Endothelial cell of umbilical vein (primary cell): Measurements from ENCODE around the gene SFT2D3. TPM values are rescaled to one million over a fixed set of nuclear protein-coding genes. Genes with fewer than 3 reads are reported as not detected.

ENCODE experiments used
- BruUV-seq: library from RNA; stranded (reverse); fragments of 400-500 nt; replicated peaks from 2 replicates; lab custom pipeline; 2021; lab: Mats Ljungman, UMichigan
- CTCF ChIA-PET: fragments of 300-600, 350-600 bp; sonication (Branson Sonifier 250); formaldehyde crosslinking; loops from one replicate; lab custom pipeline; 2021; ENCODE audit warnings: antibody characterized with exemption, inconsistent platforms; lab: Charles Lee
- POLR2A ChIA-PET: fragments of 300-600, 350-600 bp; sonication (Branson Sonifier 250); formaldehyde crosslinking; loops from one replicate; lab custom pipeline; 2021; ENCODE audit warnings: antibody characterized with exemption, inconsistent platforms; lab: Charles Lee
- DNase-seq: peaks from one replicate; pipeline ENCODE4 v3.0.0-alpha.2; 2011; ENCODE audit warnings: low read depth, low spot score
- FAIRE-seq: peaks from 2 replicates; lab custom pipeline; 2011; peaks lifted over from hg19 to GRCh38; lab: Jason Lieb, UNC
- H2AFZ ChIP-seq: 2 replicates; pipeline ENCODE4 v1.6.0; 2012; ENCODE audit warnings: low read depth, low read length, control low read depth, inconsistent platforms
- H3K27ac ChIP-seq: 2 replicates; pipeline ENCODE4 v1.5.1; 2011; ENCODE audit warnings: low read depth, mild to moderate bottlenecking, control low read depth, low read length, moderate library complexity; ENCODE audit not compliant: insufficient read depth
- H3K27me3 ChIP-seq, 2 experiments: 2 replicates each; pipeline versions ENCODE4 v1.6.0 to v1.6.1; 2011; ENCODE audit warnings: low read length in 2 of 2, mixed read lengths in 1 of 2; ENCODE audit not compliant: control insufficient read depth in 2 of 2, insufficient read depth in 2 of 2
- H3K36me3 ChIP-seq, 2 experiments: 2 replicates in 1 of 2; 3 replicates in 1 of 2; pipeline ENCODE4 v1.5.1; 2011; ENCODE audit warnings: low read length in 2 of 2, mild to moderate bottlenecking in 1 of 2, moderate library complexity in 1 of 2; ENCODE audit not compliant: control insufficient read depth in 2 of 2, insufficient read depth in 2 of 2; ENCODE audit errors: extremely low read depth in 1 of 2
- H3K4me1 ChIP-seq: 3 replicates; pipeline ENCODE4 v1.5.1; 2011; ENCODE audit warnings: mild to moderate bottlenecking, low read length; ENCODE audit not compliant: control insufficient read depth, insufficient read depth; ENCODE audit errors: extremely low read depth
- H3K4me2 ChIP-seq: 2 replicates; pipeline ENCODE4 v1.6.1; 2011; ENCODE audit warnings: low read length, control low read depth, mixed read lengths; ENCODE audit not compliant: insufficient read depth
- H3K4me3 ChIP-seq, 3 experiments: fragments of 200-600 bp in 1 of 3; sonication (generic), shearing (Covaris generic) in 1 of 3; replicated peaks in 1 of 3; 2 replicates each; pipeline ENCODE4 v1.5.1; 2011 to 2016; ENCODE audit warnings: control low read depth in 3 of 3, low read length in 3 of 3, mild to moderate bottlenecking in 2 of 3, inconsistent platforms in 1 of 3, low read depth in 1 of 3, moderate library complexity in 1 of 3; ENCODE audit not compliant: insufficient read depth in 1 of 3
- H3K79me2 ChIP-seq: 2 replicates; pipeline ENCODE4 v1.6.0; 2012; ENCODE audit warnings: low read length, inconsistent platforms; ENCODE audit not compliant: control insufficient read depth, insufficient read depth
- H3K9ac ChIP-seq: replicated peaks from 2 replicates; pipeline ENCODE3; 2011; ENCODE audit warnings: low read length, control low read depth; ENCODE audit not compliant: insufficient read depth; ENCODE audit errors: extremely low read depth
- H3K9me1 ChIP-seq: replicated peaks from 3 replicates; pipeline ENCODE4 v1.6.0; 2011; ENCODE audit warnings: mild to moderate bottlenecking, low read length; ENCODE audit not compliant: control insufficient read depth, insufficient read depth; ENCODE audit errors: extremely low read depth
- H3K9me3 ChIP-seq: replicated peaks from 2 replicates; pipeline ENCODE4 v1.5.1; 2012; ENCODE audit warnings: low read length, inconsistent platforms; ENCODE audit not compliant: control insufficient read depth, insufficient read depth
- H4K20me1 ChIP-seq: replicated peaks from 2 replicates; pipeline ENCODE3; 2011; ENCODE audit warnings: mild to moderate bottlenecking, low read length; ENCODE audit not compliant: control insufficient read depth, insufficient read depth; ENCODE audit errors: extremely low read depth
- EZH2 ChIP-seq: IDR thresholded peaks from 2 replicates; pipeline ENCODE4 v1.6.1; 2012; ENCODE audit warnings: borderline replicate concordance, low read depth, mild to moderate bottlenecking, moderate library complexity, low read length, inconsistent platforms; ENCODE audit not compliant: severe bottlenecking
- FOS ChIP-seq: IDR thresholded peaks from 2 replicates; pipeline ENCODE4 v1.6.1; 2011; ENCODE audit warnings: mild to moderate bottlenecking, low read length, moderate library complexity, borderline replicate concordance; ENCODE audit not compliant: insufficient read depth
- GATA2 ChIP-seq: IDR thresholded peaks from 2 replicates; pipeline ENCODE4 v1.7.0; 2011; ENCODE audit warnings: low read depth, mild to moderate bottlenecking, moderate library complexity, mixed read lengths, low read length; ENCODE audit not compliant: insufficient read length, insufficient read depth
- JUN ChIP-seq: IDR thresholded peaks from 2 replicates; pipeline ENCODE4 v1.6.1; 2011; ENCODE audit warnings: borderline replicate concordance, low read depth; ENCODE audit not compliant: insufficient read length, insufficient read depth
- MYC ChIP-seq: IDR thresholded peaks from one replicate; pipeline ENCODE4 v1.6.1; 2011; ENCODE audit warnings: mild to moderate bottlenecking, low read depth, low read length
- POLR2A ChIP-seq: IDR thresholded peaks from 2 replicates; pipeline ENCODE4 v1.6.1; 2012; ENCODE audit warnings: low read depth, mild to moderate bottlenecking, control low read depth, low read length
- POLR2AphosphoS5 ChIP-seq: IDR thresholded peaks from 2 replicates; pipeline ENCODE4 v1.6.1; 2012; ENCODE audit warnings: low read depth, mild to moderate bottlenecking, control low read depth, low read length, moderate library complexity; ENCODE audit not compliant: insufficient read depth
- dilution Hi-C: fragments of 300-500 bp; cut with MboI; formaldehyde crosslinking; loops from one replicate; pipeline ENCODE4 v1.15.0; 2019; ENCODE audit warnings: low sequenced_read_pairs; ENCODE audit not compliant: extremely low pct_ligation_motif_present
- intact Hi-C: fragments of 100-400 bp; cut with micrococcal nuclease; formaldehyde crosslinking; loops from one replicate; pipeline ENCODE4 v1.10.0; 2022
- polyA plus RNA-seq, 4 experiments: library from polyadenylated mRNA; depleted of rRNA in 3 of 4; stranded (reverse) in 3 of 4; unstranded in 1 of 4; fragments of >200 nt; gene quantifications; 2 replicates each; pipeline versions ENCODE4 v1.2.1 to v1.2.3, GENCODE V29; 2011 to 2012; ENCODE audit warnings: missing spikeins in 1 of 4
- total RNA-seq: library from RNA; stranded (reverse); gene quantifications from 2 replicates; pipeline ENCODE4 v1.2.3, GENCODE V29; 2021
- TF ChIP-seq, protein P1 (sequence below): IDR thresholded peaks from 2 replicates; pipeline ENCODE4 v1.6.1; 2011; ENCODE audit not compliant: insufficient read depth, insufficient read length
- TF ChIP-seq, protein P2 (sequence below), 2 donors: IDR thresholded peaks; 1 replicate in 1 of 2; 2 replicates in 1 of 2; pipeline ENCODE4 v1.5.1; 2011; ENCODE audit warnings: low read length in 2 of 2, mild to moderate bottlenecking in 2 of 2, moderate library complexity in 2 of 2, control low read depth in 1 of 2, inconsistent platforms in 1 of 2, low read depth in 1 of 2; ENCODE audit not compliant: insufficient read depth in 1 of 2; ENCODE audit errors: extremely low read depth in 1 of 2

Gene SFT2D3
- total and polyA plus RNA-seq, 2 donors (not counting 3 experiments of a cell fraction or from before 2014, with no cell fraction given) = 4.5 to 4.7 TPM

DNA sequence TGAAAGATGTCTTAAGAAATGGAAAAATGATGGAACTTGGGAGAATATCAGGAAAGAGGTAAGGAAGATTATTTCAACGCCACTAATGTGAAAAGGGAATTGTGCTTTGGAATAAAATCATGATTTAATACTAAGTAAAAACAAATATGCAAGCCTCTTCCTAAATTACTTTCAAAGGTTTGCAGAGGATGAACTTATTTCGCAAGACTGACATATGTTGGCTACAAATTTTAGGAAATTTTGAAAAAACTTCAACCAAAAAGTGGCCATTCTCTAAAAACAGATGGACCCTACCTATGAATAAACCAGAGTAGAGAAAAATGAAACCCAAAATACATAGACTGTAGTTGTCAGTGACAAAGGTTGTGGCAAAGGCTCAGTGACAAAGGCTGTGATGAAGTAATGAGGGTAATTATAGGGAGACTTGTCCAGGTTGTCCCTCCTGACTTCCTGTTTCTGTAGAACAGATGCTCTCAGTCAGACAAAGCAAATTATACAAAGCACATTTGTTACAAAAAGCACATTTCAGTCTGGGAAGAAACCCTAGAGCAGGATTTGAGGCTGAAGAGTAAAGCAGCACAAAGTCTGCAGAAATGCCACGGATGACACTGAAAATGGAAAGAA, 39.5 kb downstream of the SFT2D3 start:
- FAIRE-seq = no peak
- ChIA-PET CTCF (no interaction called here), POLR2A (no interaction called here)
- no peaks in the 10 kb centered on the region for H3K4me1 ChIP-seq
- DNase-seq = no peak
- no peak for TF ChIP-seq MYC
- TF ChIP-seq GATA2 = no peak
- no peak for TF ChIP-seq FOS
- no peak for TF ChIP-seq EZH2
- TF ChIP-seq, protein P1, sequence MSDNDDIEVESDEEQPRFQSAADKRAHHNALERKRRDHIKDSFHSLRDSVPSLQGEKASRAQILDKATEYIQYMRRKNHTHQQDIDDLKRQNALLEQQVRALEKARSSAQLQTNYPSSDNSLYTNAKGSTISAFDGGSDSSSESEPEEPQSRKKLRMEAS = no peak
- H3K4me2 ChIP-seq = no peak overlapping the region
- no peaks in the 10 kb centered on the region for H3K9me1 ChIP-seq
- H3K27ac ChIP-seq = no peak overlapping the region
- no peak overlapping the region for H2AFZ ChIP-seq
- H3K9ac ChIP-seq = no peak overlapping the region
- H3K27me3 ChIP-seq = no peaks in the 10 kb centered on the region
- no peak overlapping the region for H3K4me3 ChIP-seq
- intact Hi-C loops (no loop called here), dilution Hi-C loops (no loop called here)
- H4K20me1 ChIP-seq = no peaks in the 10 kb centered on the region
- peaks cover 2% of the 10 kb centered on the region in 2 experiments for H3K36me3 ChIP-seq
- H3K79me2 ChIP-seq = no peaks in the 10 kb centered on the region
- H3K9me3 ChIP-seq = no peaks in the 10 kb centered on the region
- no TSS peak for BruUV-seq

DNA sequence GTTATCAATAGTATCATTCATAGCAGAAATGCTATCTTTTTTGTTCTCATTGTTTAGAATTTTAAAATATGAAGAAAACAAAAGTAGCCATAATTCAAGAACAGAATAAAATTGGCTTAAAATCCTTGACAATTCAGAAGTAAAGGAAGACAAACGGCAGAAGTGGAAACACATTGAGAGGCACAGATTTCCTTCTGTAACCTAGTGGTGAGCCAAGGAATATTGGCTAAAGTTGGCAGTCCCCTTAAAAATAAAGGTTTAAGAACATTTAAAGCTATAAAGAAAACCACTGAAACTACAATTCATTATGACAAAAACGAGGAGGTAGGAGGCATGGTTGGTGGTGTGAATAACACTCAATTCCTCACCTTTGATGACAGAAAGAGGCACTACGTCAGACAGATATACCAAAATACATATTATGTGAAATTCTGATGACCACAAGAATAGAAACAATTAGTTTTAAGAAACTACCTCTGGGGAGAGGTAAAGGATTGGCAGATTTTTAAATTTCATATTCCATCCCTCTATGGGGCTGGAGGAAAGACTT, 42.3 kb downstream of the SFT2D3 start:
- dilution Hi-C loops = no loop called here
- Histone ChIP-seq H3K9me3 (no peaks in the 10 kb centered on the region), H3K79me2 (no peaks in the 10 kb centered on the region), H4K20me1 (no peaks in the 10 kb centered on the region), H3K9me1 (no peaks in the 10 kb centered on the region), H3K4me2 (no peak overlapping the region), H3K27ac (no peak overlapping the region), H3K4me3 (no peak overlapping the region), H3K36me3 (peaks cover 2% of the 10 kb centered on the region in 2 experiments), H3K27me3 (no peaks in the 10 kb centered on the region), H2AFZ (no peak overlapping the region), H3K9ac (no peak overlapping the region), H3K4me1 (no peaks in the 10 kb centered on the region)
- no peak for DNase-seq
- CTCF ChIA-PET = no interaction called here
- no peak for TF ChIP-seq POLR2AphosphoS5
- TF ChIP-seq POLR2A = no peak
- TF ChIP-seq GATA2 = no peak
- no peak for TF ChIP-seq JUN
- no peak for TF ChIP-seq MYC
- no peak for TF ChIP-seq FOS
- TF ChIP-seq, protein P2, sequence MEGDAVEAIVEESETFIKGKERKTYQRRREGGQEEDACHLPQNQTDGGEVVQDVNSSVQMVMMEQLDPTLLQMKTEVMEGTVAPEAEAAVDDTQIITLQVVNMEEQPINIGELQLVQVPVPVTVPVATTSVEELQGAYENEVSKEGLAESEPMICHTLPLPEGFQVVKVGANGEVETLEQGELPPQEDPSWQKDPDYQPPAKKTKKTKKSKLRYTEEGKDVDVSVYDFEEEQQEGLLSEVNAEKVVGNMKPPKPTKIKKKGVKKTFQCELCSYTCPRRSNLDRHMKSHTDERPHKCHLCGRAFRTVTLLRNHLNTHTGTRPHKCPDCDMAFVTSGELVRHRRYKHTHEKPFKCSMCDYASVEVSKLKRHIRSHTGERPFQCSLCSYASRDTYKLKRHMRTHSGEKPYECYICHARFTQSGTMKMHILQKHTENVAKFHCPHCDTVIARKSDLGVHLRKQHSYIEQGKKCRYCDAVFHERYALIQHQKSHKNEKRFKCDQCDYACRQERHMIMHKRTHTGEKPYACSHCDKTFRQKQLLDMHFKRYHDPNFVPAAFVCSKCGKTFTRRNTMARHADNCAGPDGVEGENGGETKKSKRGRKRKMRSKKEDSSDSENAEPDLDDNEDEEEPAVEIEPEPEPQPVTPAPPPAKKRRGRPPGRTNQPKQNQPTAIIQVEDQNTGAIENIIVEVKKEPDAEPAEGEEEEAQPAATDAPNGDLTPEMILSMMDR (IDR thresholded peaks at IDR 0.05; ENCODE audit: extremely low read depth in 1 of 2, insufficient read depth in 1 of 2, low read depth in 1 of 2, low read length in 2 of 2) = peak in 1 of 2 donors; percentile 2
- intact Hi-C loops = no loop called here
- no TSS peak for BruUV-seq
- POLR2A ChIA-PET = no interaction called here
- FAIRE-seq = no peak
